ENCODE measurements around the gene MAB21L3. TPM values are rescaled to one million over a fixed set of nuclear protein-coding genes. Genes with fewer than 3 reads are reported as not detected.

The MAB21L3 gene
- polyA plus RNA-seq, 1 experiment: 0.34 TPM

DNA sequence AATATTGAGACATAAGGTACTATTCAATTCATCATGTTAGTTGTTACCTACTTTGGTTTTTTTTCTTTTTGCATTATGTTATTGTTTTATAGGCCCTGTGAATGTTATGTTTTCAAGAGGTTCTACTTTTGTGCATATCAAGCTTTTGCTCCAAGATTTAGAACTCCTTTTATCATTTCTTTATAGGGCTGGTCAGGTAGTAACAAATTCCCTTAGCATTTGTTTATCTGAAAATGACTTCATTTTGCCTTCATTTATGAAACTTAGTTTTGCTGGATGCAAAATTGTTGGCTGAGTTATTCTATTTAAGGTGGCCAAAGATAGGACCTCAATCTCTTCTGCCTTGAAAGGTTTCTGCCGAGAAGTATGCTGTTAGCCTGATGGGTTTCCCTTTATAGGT lies 21.3 kb upstream of the MAB21L3 start:
- ChIA-PET POLR2A (no interaction called here), CTCF (interaction anchor here (0.6 kb wide), 1 partner anchor 34 kb away, joined by 3 read pairs; no protein-coding TSS in a partner anchor)
- Histone ChIP-seq H3K4me3 (ENCODE audit: low read depth, low read length) (no peak overlapping the region), H3K27me3 (ENCODE audit: control insufficient read depth, insufficient read depth, low read length) (no peaks in the 10 kb centered on the region), H3K36me3 (ENCODE audit: control insufficient read depth, insufficient read depth, low read length) (no peaks in the 10 kb centered on the region)
- TF ChIP-seq, protein P1, sequence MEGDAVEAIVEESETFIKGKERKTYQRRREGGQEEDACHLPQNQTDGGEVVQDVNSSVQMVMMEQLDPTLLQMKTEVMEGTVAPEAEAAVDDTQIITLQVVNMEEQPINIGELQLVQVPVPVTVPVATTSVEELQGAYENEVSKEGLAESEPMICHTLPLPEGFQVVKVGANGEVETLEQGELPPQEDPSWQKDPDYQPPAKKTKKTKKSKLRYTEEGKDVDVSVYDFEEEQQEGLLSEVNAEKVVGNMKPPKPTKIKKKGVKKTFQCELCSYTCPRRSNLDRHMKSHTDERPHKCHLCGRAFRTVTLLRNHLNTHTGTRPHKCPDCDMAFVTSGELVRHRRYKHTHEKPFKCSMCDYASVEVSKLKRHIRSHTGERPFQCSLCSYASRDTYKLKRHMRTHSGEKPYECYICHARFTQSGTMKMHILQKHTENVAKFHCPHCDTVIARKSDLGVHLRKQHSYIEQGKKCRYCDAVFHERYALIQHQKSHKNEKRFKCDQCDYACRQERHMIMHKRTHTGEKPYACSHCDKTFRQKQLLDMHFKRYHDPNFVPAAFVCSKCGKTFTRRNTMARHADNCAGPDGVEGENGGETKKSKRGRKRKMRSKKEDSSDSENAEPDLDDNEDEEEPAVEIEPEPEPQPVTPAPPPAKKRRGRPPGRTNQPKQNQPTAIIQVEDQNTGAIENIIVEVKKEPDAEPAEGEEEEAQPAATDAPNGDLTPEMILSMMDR (IDR thresholded peaks at IDR 0.05; ENCODE audit: insufficient read depth, low read depth, low read length): no peak
- DNase-seq (ENCODE audit: low read depth): no peak

DNA sequence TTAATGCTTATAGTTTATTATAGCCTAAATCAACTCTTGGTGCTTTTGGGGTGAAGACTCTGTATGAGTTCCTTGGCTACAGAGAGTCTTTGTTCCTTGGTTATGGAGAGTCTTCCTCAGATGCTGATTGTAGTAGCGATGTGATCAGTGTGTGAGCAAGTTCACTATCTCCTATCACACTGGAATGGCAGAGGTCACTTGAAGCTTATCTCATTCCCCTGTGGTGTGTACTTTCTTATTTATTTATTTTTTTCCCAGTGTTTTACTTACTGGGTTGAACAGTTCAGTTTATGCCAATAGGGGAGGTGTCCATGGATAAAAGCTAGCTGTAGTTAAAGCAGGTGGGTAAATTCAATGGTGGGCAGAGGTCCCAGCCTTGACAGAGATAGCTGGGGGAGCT lies 20.1 kb upstream of the MAB21L3 start:
- no peak overlapping the region for H3K4me3 ChIP-seq (ENCODE audit: low read depth, low read length)
- DNase-seq (ENCODE audit: low read depth): no peak
- CTCF ChIA-PET: no interaction called here
- TF ChIP-seq, protein P1 (IDR thresholded peaks at IDR 0.05; ENCODE audit: insufficient read depth, low read depth, low read length): no peak
- POLR2A ChIA-PET: no interaction called here
- H3K27me3 ChIP-seq (ENCODE audit: control insufficient read depth, insufficient read depth, low read length): no peaks in the 10 kb centered on the region
- H3K36me3 ChIP-seq (ENCODE audit: control insufficient read depth, insufficient read depth, low read length): no peaks in the 10 kb centered on the region

DNA sequence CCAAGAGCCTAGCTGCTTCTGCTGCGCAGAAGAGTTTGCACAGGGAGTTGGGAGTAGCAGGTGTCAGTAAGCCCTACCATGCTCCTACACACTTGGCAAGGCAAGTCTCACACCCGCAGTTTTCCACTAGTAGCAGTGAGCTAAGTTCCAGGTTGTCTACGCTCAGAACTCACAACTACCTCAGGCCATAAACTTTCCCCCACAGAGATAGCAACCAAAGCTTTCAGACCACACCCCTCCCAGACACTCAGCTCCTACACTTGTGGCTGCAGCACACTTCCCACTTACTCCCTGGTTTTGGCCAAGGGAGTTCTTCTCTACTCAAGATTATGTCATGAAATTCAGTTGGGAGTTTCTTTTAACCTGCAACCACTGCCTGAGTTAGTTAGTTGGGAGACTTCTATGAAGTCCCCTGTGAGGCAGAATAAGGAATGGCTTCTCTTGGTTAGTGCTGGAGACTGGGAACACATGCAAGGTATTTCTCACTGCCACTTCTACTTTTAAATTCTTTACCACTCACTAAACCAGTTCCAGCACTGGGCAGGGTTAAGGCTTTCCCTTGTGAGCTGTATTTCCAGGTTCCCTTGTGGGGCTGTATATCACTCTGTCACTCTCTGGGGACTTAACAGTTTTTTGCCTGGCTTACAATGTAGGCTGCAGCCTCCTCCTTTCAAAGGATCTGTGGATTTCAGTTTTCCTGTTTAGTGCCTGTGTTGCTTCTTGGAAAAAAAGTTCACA lies 18.3 kb upstream of the MAB21L3 start:
- H3K4me3 ChIP-seq (ENCODE audit: low read depth, low read length): no peak overlapping the region
- CTCF ChIA-PET: interaction anchor here (1.8 kb wide), 1 partner anchor 20 kb away, joined by 5 read pairs; no protein-coding TSS in a partner anchor
- DNase-seq (ENCODE audit: low read depth): no peak
- H3K27me3 ChIP-seq (ENCODE audit: control insufficient read depth, insufficient read depth, low read length): no peaks in the 10 kb centered on the region
- no peaks in the 10 kb centered on the region for H3K36me3 ChIP-seq (ENCODE audit: control insufficient read depth, insufficient read depth, low read length)
- TF ChIP-seq, protein P1 (IDR thresholded peaks at IDR 0.05; ENCODE audit: insufficient read depth, low read depth, low read length): no peak
- POLR2A ChIA-PET: no interaction called here

DNA sequence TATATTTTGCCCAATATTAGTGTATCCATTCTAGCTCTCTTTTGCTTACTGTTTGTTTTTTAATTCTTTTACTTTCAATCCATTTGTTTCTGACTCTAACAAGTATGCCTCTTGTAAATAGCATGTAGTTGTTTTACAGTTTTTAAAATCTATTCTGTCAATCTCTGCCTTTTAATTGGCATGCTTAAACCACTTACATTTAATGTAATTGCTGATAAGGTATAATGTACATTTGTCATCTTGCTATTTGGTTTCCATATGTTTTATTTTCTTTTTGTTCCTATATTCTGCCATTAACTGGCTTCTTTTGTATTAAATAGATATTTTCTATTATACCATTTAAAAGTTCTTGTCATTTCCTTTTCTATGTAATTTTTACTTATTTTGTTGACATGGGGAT lies 16.2 kb upstream of the MAB21L3 start:
- ChIA-PET POLR2A (no interaction called here), CTCF (no interaction called here)

GRCh38 chr1:116096013-116096618 lies 15.1 kb upstream of the MAB21L3 start:
- POLR2A ChIA-PET: no interaction called here
- CTCF ChIA-PET: no interaction called here
- Histone ChIP-seq H3K27me3 (ENCODE audit: control insufficient read depth, insufficient read depth, low read length) (no peaks in the 10 kb centered on the region), H3K36me3 (ENCODE audit: control insufficient read depth, insufficient read depth, low read length) (no peaks in the 10 kb centered on the region), H3K4me3 (ENCODE audit: low read depth, low read length) (no peak overlapping the region)
- TF ChIP-seq, protein P1 (IDR thresholded peaks at IDR 0.05; ENCODE audit: insufficient read depth, low read depth, low read length): no peak
- no peak for DNase-seq (ENCODE audit: low read depth)

More for the DNA sequence above, 16.2 kb upstream of the MAB21L3 start:
- no peak for DNase-seq (ENCODE audit: low read depth)
- Histone ChIP-seq H3K36me3 (ENCODE audit: control insufficient read depth, insufficient read depth, low read length) (no peaks in the 10 kb centered on the region), H3K27me3 (ENCODE audit: control insufficient read depth, insufficient read depth, low read length) (no peaks in the 10 kb centered on the region), H3K4me3 (ENCODE audit: low read depth, low read length) (no peak overlapping the region)
- TF ChIP-seq, protein P1 (IDR thresholded peaks at IDR 0.05; ENCODE audit: insufficient read depth, low read depth, low read length): no peak

Data from BJ (cell line).